Effector memory CD8-positive, alpha-beta T cell (primary cell): Measurements from ENCODE around the gene PSMB10.
"Not testable (repeated sequence)": the region's sequence is repeated elsewhere in the genome, so short reads cannot be mapped to it uniquely, and the experiment has no call there.

ENCODE experiments used
- ATAC-seq: fragments of 150-1000 bp; cut with Tn5 transposase; replicated peaks from 2 replicates; pipeline ENCODE4 v1.10.0; 2021; ENCODE audit warnings: mild to moderate bottlenecking, moderate library complexity
- DNase-seq, 3 experiments: peaks; one replicate each; pipeline ENCODE4 v3.0.0; 2021
- H3K27ac Mint-ChIP-seq, 2 donors: one replicate each; pipeline ENCODE4 v1.8.0; 2022; ENCODE audit warnings: mild to moderate bottlenecking in 2 of 2, mixed read lengths in 2 of 2, moderate library complexity in 2 of 2
- H3K27me3 Mint-ChIP-seq, 2 donors: one replicate each; pipeline ENCODE4 v1.8.0; 2022; ENCODE audit warnings: mixed read lengths in 2 of 2
- H3K36me3 Mint-ChIP-seq: one replicate; pipeline ENCODE4 v1.8.0; 2022; ENCODE audit warnings: mild to moderate bottlenecking, moderate library complexity, mixed read lengths; ENCODE audit not compliant: insufficient read depth
- H3K4me1 Mint-ChIP-seq, 2 donors: one replicate each; pipeline ENCODE4 v1.8.0; 2022; ENCODE audit warnings: low read depth in 2 of 2, mixed read lengths in 2 of 2
- H3K4me3 Mint-ChIP-seq, 2 donors: one replicate each; pipeline ENCODE4 v1.8.0; 2022; ENCODE audit warnings: mild to moderate bottlenecking in 2 of 2, mixed read lengths in 2 of 2, moderate library complexity in 2 of 2
- H3K9me3 Mint-ChIP-seq, 2 donors: one replicate each; pipeline ENCODE4 v1.8.0; 2022; ENCODE audit warnings: mixed read lengths in 2 of 2

Gene PSMB10

GRCh38 chr16:67942510-67943255 is 6.0 kb upstream of the PSMB10 start:
- no peaks in the 10 kb centered on the region for H3K9me3 Mint-ChIP-seq
- H3K4me1 Mint-ChIP-seq, result peaks cover 19% of the 10 kb centered on the region in 2 donors
- no peaks in the 10 kb centered on the region for H3K36me3 Mint-ChIP-seq
- no peaks in the 10 kb centered on the region for H3K27me3 Mint-ChIP-seq
- H3K4me3 Mint-ChIP-seq, result no peak overlapping the region
- no peak for ATAC-seq
- DNase-seq, result no peak
- H3K27ac Mint-ChIP-seq, result peak overlapping the region in 1 of 2 donors; percentile 65

- DNase-seq, result no peak
- H3K4me3 Mint-ChIP-seq, result no peak overlapping the region
- H3K27me3 Mint-ChIP-seq, result no peaks in the 10 kb centered on the region
Observed at GRCh38 chr16:67942200-67942509, 5.5 kb upstream of the PSMB10 start.

GRCh38 chr16:67941469-67942199 is 5.0 kb upstream of the PSMB10 start:
- H3K27ac Mint-ChIP-seq, result peak overlapping the region in 1 of 2 donors; percentile 87
- no peaks in the 10 kb centered on the region for H3K27me3 Mint-ChIP-seq
- DNase-seq (no peak), ATAC-seq (no peak)
- H3K36me3 Mint-ChIP-seq, result peaks cover 3% of the 10 kb centered on the region
- no peak overlapping the region for H3K4me3 Mint-ChIP-seq
- H3K4me1 Mint-ChIP-seq, result peaks cover 27 to 28% of the 10 kb centered on the region in 2 donors
- no peaks in the 10 kb centered on the region for H3K9me3 Mint-ChIP-seq

More at GRCh38 chr16:67942200-67942509, 5.5 kb upstream of the PSMB10 start:
- H3K4me1 Mint-ChIP-seq, result peaks cover 23% of the 10 kb centered on the region in 2 donors
- H3K27ac Mint-ChIP-seq, result peak overlapping the region in 1 of 2 donors; percentile 87
- H3K9me3 Mint-ChIP-seq, result no peaks in the 10 kb centered on the region
- ATAC-seq, result peak; percentile 59
- no peaks in the 10 kb centered on the region for H3K36me3 Mint-ChIP-seq

DNA sequence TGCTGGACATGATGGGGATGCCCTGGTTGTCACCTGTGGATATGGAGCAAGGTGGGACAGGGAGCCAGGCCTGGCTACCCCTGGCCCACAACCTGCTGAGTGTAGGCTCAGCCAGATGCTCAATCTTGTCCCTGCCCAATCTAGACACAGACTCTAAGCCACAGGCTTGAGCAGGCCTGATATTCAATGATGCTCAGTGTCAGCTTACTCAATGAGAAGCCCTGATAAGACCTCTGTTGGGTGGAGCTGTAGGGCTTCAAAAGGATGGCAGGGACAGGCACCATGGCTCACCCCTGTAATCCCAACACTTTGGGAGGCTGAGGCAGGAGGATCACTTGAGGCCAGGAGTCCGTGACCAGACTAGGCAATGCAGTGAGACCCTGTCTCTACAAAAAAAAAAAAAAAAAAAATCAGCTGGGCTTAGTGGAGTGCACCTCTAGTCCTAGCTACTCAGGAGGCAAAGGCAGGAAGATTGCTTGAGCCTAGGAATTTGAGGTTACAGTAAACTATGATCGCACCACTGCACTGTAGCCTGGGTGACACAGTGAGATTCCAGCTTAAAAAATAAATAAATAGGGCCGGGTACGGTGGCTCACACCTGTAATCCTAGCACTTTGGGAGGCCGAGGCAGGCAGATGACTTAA is 3.9 kb upstream of the PSMB10 start:
- no peak for ATAC-seq
- no peak overlapping the region for H3K4me3 Mint-ChIP-seq
- DNase-seq, result no peak

DNA sequence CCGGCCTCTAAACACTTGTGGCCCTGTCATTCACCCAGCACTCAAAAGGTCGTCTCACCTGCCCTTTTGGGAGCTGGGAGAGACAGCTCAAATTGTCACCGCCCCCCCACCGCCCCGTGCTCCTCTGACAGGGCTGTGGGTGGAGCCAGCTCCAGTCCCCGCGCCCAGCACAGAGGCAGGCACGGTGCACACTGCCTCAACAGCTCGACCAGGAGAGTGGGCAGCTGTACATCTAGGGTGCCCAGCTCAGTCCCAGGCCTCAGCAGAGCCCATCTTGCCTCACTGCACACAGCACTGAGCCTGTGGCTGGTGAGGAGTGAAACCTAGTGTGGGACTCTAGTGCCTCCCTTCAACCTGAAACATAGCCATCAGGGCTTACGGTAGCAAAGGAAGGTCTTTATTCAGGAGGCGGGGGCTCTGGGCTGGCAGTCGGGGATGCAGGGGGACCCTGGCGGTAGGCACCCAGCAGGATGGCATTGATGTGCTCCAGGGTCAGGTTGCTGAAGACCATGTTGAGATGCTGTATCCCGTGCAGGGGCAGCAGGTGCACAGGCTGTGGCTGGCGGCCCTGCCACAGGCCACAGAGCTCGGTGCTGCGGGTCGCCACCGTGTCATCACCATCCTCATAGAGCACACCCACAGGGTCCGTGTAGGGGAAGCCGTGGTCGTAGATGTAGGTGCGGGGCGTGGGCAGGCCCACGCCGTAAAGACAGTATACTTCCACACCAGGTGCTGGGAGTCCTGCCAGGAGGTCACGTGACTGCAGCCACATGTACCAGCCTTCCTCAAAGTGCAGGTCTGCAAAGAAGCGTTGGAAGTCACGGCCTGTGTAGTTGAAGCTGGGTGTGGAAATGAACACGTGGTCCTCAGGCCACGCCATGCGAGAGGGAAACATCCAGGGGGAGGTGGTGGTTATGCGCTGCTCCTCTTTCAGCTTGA is 3.1 kb upstream of the PSMB10 start:
- Mint-ChIP-seq H3K27me3 (no peaks in the 10 kb centered on the region), H3K9me3 (no peaks in the 10 kb centered on the region), H3K27ac (peak overlapping the region; percentile 62 to 87), H3K4me1 (peaks cover 36 to 40% of the 10 kb centered on the region in 2 donors), H3K4me3 (peak overlapping the region in 1 of 2 donors; percentile 57), H3K36me3 (peaks cover 21% of the 10 kb centered on the region)
- DNase-seq, result peak in 1 of 3 experiments; percentile 10
- ATAC-seq, result no peak

More for the DNA sequence above, 3.9 kb upstream of the PSMB10 start:
- peaks cover 13% of the 10 kb centered on the region for H3K36me3 Mint-ChIP-seq
- H3K4me1 Mint-ChIP-seq, result peaks cover 29 to 32% of the 10 kb centered on the region in 2 donors
- H3K27me3 Mint-ChIP-seq, result no peaks in the 10 kb centered on the region
- peak overlapping the region; percentile 62 to 87 for H3K27ac Mint-ChIP-seq
- no peaks in the 10 kb centered on the region for H3K9me3 Mint-ChIP-seq

- Mint-ChIP-seq H3K36me3 (peaks cover 42% of the 10 kb centered on the region), H3K4me1 (peaks cover 40 to 42% of the 10 kb centered on the region in 2 donors), H3K27ac (peak overlapping the region; percentile 92 to 98), H3K4me3 (peak overlapping the region; percentile 19 to 100)
- not testable (repeated sequence) for H3K27me3 Mint-ChIP-seq, H3K9me3 Mint-ChIP-seq, ATAC-seq, DNase-seq
Observed at GRCh38 chr16:67937713-67938112, 1.1 kb upstream of the PSMB10 start.

- H3K4me1 Mint-ChIP-seq, result peaks cover 37 to 39% of the 10 kb centered on the region in 2 donors
- H3K27ac Mint-ChIP-seq, result peak overlapping the region; percentile 92 to 98
- peak overlapping the region; percentile 100 for H3K4me3 Mint-ChIP-seq
- H3K27me3 Mint-ChIP-seq, result no peaks in the 10 kb centered on the region
- peaks cover 46% of the 10 kb centered on the region for H3K36me3 Mint-ChIP-seq
- DNase-seq, result peak; percentile 67 to 74 (median 72)
- H3K9me3 Mint-ChIP-seq, result no peaks in the 10 kb centered on the region
- ATAC-seq, result peak; percentile 53
Observed at GRCh38 chr16:67936880-67937605, 393 bp upstream of the PSMB10 start.

- Mint-ChIP-seq H3K27ac (peak overlapping the region; percentile 92 to 98), H3K27me3 (no peaks in the 10 kb centered on the region), H3K4me1 (peaks cover 30 to 33% of the 10 kb centered on the region in 2 donors), H3K4me3 (peak overlapping the region; percentile 100), H3K36me3 (peaks cover 51% of the 10 kb centered on the region), H3K9me3 (no peaks in the 10 kb centered on the region)
- ATAC-seq (peak; percentile 92), DNase-seq (peak; percentile 90 to 92 (median 92))
Observed at GRCh38 chr16:67935402-67936123, 1.1 kb downstream of the PSMB10 start.

DNA sequence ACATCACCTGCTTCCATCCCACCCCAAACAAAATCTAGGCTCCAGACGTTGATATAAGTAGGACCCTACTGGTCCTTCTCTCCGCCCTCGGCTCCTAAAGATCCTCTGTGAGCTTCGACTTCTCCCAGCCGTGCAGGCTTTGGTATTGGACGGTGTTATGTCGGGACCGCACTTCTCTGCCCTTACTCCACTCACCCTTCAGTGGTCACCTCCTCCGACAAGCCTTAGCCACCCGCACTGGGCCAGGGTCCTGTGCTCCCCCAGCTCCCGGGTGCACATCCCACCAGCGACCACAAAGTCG is 1.6 kb downstream of the PSMB10 start:
- H3K36me3 Mint-ChIP-seq, result peaks cover 53% of the 10 kb centered on the region
- peak overlapping the region; percentile 100 for H3K4me3 Mint-ChIP-seq
- no peaks in the 10 kb centered on the region for H3K9me3 Mint-ChIP-seq
- peak overlapping the region; percentile 92 to 98 for H3K27ac Mint-ChIP-seq
- ATAC-seq, result no peak
- DNase-seq, result no peak
- no peaks in the 10 kb centered on the region for H3K27me3 Mint-ChIP-seq
- H3K4me1 Mint-ChIP-seq, result peaks cover 27 to 30% of the 10 kb centered on the region in 2 donors

DNA sequence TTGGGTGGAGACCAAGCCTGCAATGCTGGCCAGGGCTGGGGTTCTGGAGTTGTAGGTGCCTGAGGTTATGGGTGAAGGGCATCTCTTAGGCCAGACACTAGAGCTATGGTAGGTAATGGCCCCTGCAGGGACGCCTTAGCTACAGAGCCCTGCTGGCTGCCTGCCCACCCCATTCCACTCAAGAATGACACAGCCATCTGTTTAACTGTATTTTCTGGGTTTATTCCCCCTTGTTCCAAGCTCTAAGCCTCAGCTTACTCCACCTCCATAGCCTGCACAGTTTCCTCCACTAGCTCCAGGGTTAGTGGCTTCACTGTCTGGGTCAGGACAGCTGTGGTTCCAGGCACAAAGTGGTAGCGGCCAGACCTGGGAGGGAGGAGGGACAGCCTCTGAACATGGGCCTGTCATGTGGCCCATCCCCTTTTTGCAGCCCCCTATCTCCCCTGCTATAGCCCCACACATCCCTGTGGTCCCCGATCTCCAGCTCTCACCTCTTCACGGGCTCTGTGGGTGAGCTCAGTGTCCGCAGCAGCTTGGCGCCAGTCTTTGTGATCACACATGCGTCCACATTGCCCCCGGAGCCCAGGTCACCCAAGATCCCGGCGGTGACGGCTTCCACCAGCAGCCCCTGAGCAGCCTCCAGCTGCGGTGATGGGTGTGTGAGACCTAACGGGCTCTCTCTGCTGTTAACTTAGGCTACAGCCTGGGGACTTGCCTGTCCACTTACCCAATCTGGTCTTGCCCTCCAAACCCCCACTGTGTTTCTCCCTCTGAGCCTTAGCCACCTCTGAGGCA is 2.1 kb downstream of the PSMB10 start:
- ATAC-seq (no peak), DNase-seq (no peak)
- H3K27me3 Mint-ChIP-seq, result no peaks in the 10 kb centered on the region
- peaks cover 53% of the 10 kb centered on the region for H3K36me3 Mint-ChIP-seq
- H3K4me3 Mint-ChIP-seq, result peak overlapping the region; percentile 100
- no peaks in the 10 kb centered on the region for H3K9me3 Mint-ChIP-seq
- H3K27ac Mint-ChIP-seq, result peak overlapping the region; percentile 92 to 98
- peaks cover 21 to 24% of the 10 kb centered on the region in 2 donors for H3K4me1 Mint-ChIP-seq

DNA sequence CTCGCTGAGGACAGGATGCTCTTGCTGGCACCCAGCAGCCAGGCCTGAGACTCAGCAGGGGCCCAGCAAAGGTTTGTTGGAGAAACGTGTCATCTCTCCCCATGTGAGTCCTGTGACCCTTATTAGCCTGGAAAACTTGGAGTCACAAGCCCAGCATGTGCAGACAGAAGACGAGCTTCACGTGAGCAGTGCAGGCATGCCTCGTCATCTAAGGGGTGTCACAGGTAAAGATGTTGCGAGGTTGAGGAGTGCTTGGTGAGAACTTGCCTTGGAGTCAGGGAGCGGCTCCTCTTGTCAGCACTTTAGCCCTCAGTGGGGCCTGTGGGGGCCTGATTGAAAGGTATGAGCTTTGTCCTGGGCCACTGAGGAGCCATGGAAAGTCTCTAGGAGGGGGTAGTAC is 2.8 kb downstream of the PSMB10 start:
- H3K27ac Mint-ChIP-seq, result peak overlapping the region in 1 of 2 donors; percentile 98
- H3K27me3 Mint-ChIP-seq, result no peaks in the 10 kb centered on the region
- DNase-seq (no peak), ATAC-seq (no peak)
- H3K4me1 Mint-ChIP-seq, result peaks cover 21 to 24% of the 10 kb centered on the region in 2 donors
- H3K9me3 Mint-ChIP-seq, result no peaks in the 10 kb centered on the region
- H3K4me3 Mint-ChIP-seq, result peak overlapping the region; percentile 10 to 49
- peaks cover 53% of the 10 kb centered on the region for H3K36me3 Mint-ChIP-seq
